ENCODE results near the gene NEB. TPM values are rescaled to one million over a fixed set of nuclear protein-coding genes. Genes with fewer than 3 reads are reported as not detected.
"Not testable (repeated sequence)": the region's sequence is repeated elsewhere in the genome, so short reads cannot be mapped to it uniquely, and the experiment has no call there.

Gene NEB
- polyA plus RNA-seq, 4 donors = 0.36 to 16.1 (median 1.2) TPM

GRCh38 chr2:151614606-151615306 lies 119.5 kb downstream of the NEB start:
- WGBS, 3 donors = 70 to 81% (median 79%) methylated on average over 3 of the region's 3 CpGs
- FAIRE-seq (no peak), DNase-seq (peak in 1 of 2 donors; percentile 12)
- Histone ChIP-seq H3K36me3 (ENCODE audit: control insufficient read depth in 3 of 3, insufficient read depth in 2 of 3, low read depth in 1 of 3, low read length in 3 of 3) (no peaks in the 10 kb centered on the region), H3K9me3 (ENCODE audit: control insufficient read depth in 2 of 2, insufficient read depth in 1 of 2, low read depth in 1 of 2, low read length in 1 of 2) (no peaks in the 10 kb centered on the region), H3K27me3 (ENCODE audit: control insufficient read depth in 3 of 3, insufficient read depth in 3 of 3, low read length in 3 of 3) (no peaks in the 10 kb centered on the region), H3K4me1 (ENCODE audit: control insufficient read depth in 3 of 3, insufficient read depth in 2 of 3, low read depth in 1 of 3, low read length in 2 of 3) (no peaks in the 10 kb centered on the region), H3K27ac (ENCODE audit: low read depth in 1 of 3, low read length in 2 of 3) (no peak overlapping the region), H3K4me3 (ENCODE audit: low read depth in 1 of 3, low read length in 3 of 3) (no peak overlapping the region)

GRCh38 chr2:151614159-151614558 lies 120.1 kb downstream of the NEB start:
- DNase-seq (no peak), FAIRE-seq (no peak)
- no peaks in the 10 kb centered on the region for H3K9me3 ChIP-seq (ENCODE audit: control insufficient read depth in 2 of 2, insufficient read depth in 1 of 2, low read depth in 1 of 2, low read length in 1 of 2)
- H3K27me3 ChIP-seq (ENCODE audit: control insufficient read depth in 3 of 3, insufficient read depth in 3 of 3, low read length in 3 of 3) = no peaks in the 10 kb centered on the region
- no peak overlapping the region for H3K4me3 ChIP-seq (ENCODE audit: low read depth in 1 of 3, low read length in 3 of 3)
- no peak overlapping the region for H3K27ac ChIP-seq (ENCODE audit: low read depth in 1 of 3, low read length in 2 of 3)
- 94 to 96% (median 95%) methylated on average over 5 of the region's 5 CpGs for WGBS, 3 donors
- H3K36me3 ChIP-seq (ENCODE audit: control insufficient read depth in 3 of 3, insufficient read depth in 2 of 3, low read depth in 1 of 3, low read length in 3 of 3) = no peaks in the 10 kb centered on the region
- H3K4me1 ChIP-seq (ENCODE audit: control insufficient read depth in 3 of 3, insufficient read depth in 2 of 3, low read depth in 1 of 3, low read length in 2 of 3) = no peaks in the 10 kb centered on the region

GRCh38 chr2:151611351-151611750 lies 122.9 kb downstream of the NEB start:
- no peak for FAIRE-seq

GRCh38 chr2:151610310-151610709 lies 124.0 kb downstream of the NEB start:
- no peak for FAIRE-seq

More at GRCh38 chr2:151611351-151611750, 122.9 kb downstream of the NEB start:
- H3K4me3 ChIP-seq (ENCODE audit: low read depth in 1 of 3, low read length in 3 of 3) = no peak overlapping the region
- H3K27me3 ChIP-seq (ENCODE audit: control insufficient read depth in 3 of 3, insufficient read depth in 3 of 3, low read length in 3 of 3) = no peaks in the 10 kb centered on the region
- WGBS, 3 donors = 28 to 66% (median 34%) methylated on average over 1 of the region's 1 CpG
- no peaks in the 10 kb centered on the region for H3K9me3 ChIP-seq (ENCODE audit: control insufficient read depth in 2 of 2, insufficient read depth in 1 of 2, low read depth in 1 of 2, low read length in 1 of 2)
- H3K36me3 ChIP-seq (ENCODE audit: control insufficient read depth in 3 of 3, insufficient read depth in 2 of 3, low read depth in 1 of 3, low read length in 3 of 3) = no peaks in the 10 kb centered on the region
- H3K27ac ChIP-seq (ENCODE audit: low read depth in 1 of 3, low read length in 2 of 3) = no peak overlapping the region
- DNase-seq = no peak
- H3K4me1 ChIP-seq (ENCODE audit: control insufficient read depth in 3 of 3, insufficient read depth in 2 of 3, low read depth in 1 of 3, low read length in 2 of 3) = no peaks in the 10 kb centered on the region

GRCh38 chr2:151609705-151610104 lies 124.6 kb downstream of the NEB start:
- H3K27ac ChIP-seq (ENCODE audit: low read depth in 1 of 3, low read length in 2 of 3) = no peak overlapping the region
- no peak for FAIRE-seq
- no peak overlapping the region for H3K4me3 ChIP-seq (ENCODE audit: low read depth in 1 of 3, low read length in 3 of 3)
- DNase-seq = no peak
- H3K27me3 ChIP-seq (ENCODE audit: control insufficient read depth in 3 of 3, insufficient read depth in 3 of 3, low read length in 3 of 3) = no peaks in the 10 kb centered on the region
- H3K36me3 ChIP-seq (ENCODE audit: control insufficient read depth in 3 of 3, insufficient read depth in 2 of 3, low read depth in 1 of 3, low read length in 3 of 3) = no peaks in the 10 kb centered on the region
- H3K4me1 ChIP-seq (ENCODE audit: control insufficient read depth in 3 of 3, insufficient read depth in 2 of 3, low read depth in 1 of 3, low read length in 2 of 3) = no peaks in the 10 kb centered on the region
- 85 to 93% (median 89%) methylated on average over 4 of the region's 4 CpGs for WGBS, 3 donors
- H3K9me3 ChIP-seq (ENCODE audit: control insufficient read depth in 2 of 2, insufficient read depth in 1 of 2, low read depth in 1 of 2, low read length in 1 of 2) = no peaks in the 10 kb centered on the region

More at GRCh38 chr2:151610310-151610709, 124.0 kb downstream of the NEB start:
- H3K9me3 ChIP-seq (ENCODE audit: control insufficient read depth in 2 of 2, insufficient read depth in 1 of 2, low read depth in 1 of 2, low read length in 1 of 2) = no peaks in the 10 kb centered on the region
- no peak overlapping the region for H3K27ac ChIP-seq (ENCODE audit: low read depth in 1 of 3, low read length in 2 of 3)
- no peak overlapping the region for H3K4me3 ChIP-seq (ENCODE audit: low read depth in 1 of 3, low read length in 3 of 3)
- H3K36me3 ChIP-seq (ENCODE audit: control insufficient read depth in 3 of 3, insufficient read depth in 2 of 3, low read depth in 1 of 3, low read length in 3 of 3) = no peaks in the 10 kb centered on the region
- DNase-seq = no peak
- 88 to 93% (median 92%) methylated on average over 4 of the region's 4 CpGs for WGBS, 3 donors
- no peaks in the 10 kb centered on the region for H3K4me1 ChIP-seq (ENCODE audit: control insufficient read depth in 3 of 3, insufficient read depth in 2 of 3, low read depth in 1 of 3, low read length in 2 of 3)
- H3K27me3 ChIP-seq (ENCODE audit: control insufficient read depth in 3 of 3, insufficient read depth in 3 of 3, low read length in 3 of 3) = no peaks in the 10 kb centered on the region

GRCh38 chr2:151607459-151608424 lies 126.5 kb downstream of the NEB start:
- not testable (repeated sequence) for H3K4me3 ChIP-seq (ENCODE audit: low read depth in 1 of 3, low read length in 3 of 3); H3K9me3 ChIP-seq (ENCODE audit: control insufficient read depth in 2 of 2, insufficient read depth in 1 of 2, low read depth in 1 of 2, low read length in 1 of 2); DNase-seq; H3K4me1 ChIP-seq (ENCODE audit: control insufficient read depth in 3 of 3, insufficient read depth in 2 of 3, low read depth in 1 of 3, low read length in 2 of 3); H3K27ac ChIP-seq (ENCODE audit: low read depth in 1 of 3, low read length in 2 of 3); H3K36me3 ChIP-seq (ENCODE audit: control insufficient read depth in 3 of 3, insufficient read depth in 2 of 3, low read depth in 1 of 3, low read length in 3 of 3); H3K27me3 ChIP-seq (ENCODE audit: control insufficient read depth in 3 of 3, insufficient read depth in 3 of 3, low read length in 3 of 3)
- peak; percentile 51 for FAIRE-seq
- no CpG with 5 or more reads among the region's 6 CpGs for WGBS, 3 donors

GRCh38 chr2:151603530-151603929 lies 130.7 kb downstream of the NEB start:
- H3K4me3 ChIP-seq (ENCODE audit: low read depth in 1 of 3, low read length in 3 of 3); H3K27ac ChIP-seq (ENCODE audit: low read depth in 1 of 3, low read length in 2 of 3); FAIRE-seq; H3K27me3 ChIP-seq (ENCODE audit: control insufficient read depth in 3 of 3, insufficient read depth in 3 of 3, low read length in 3 of 3); H3K9me3 ChIP-seq (ENCODE audit: control insufficient read depth in 2 of 2, insufficient read depth in 1 of 2, low read depth in 1 of 2, low read length in 1 of 2); DNase-seq; H3K36me3 ChIP-seq (ENCODE audit: control insufficient read depth in 3 of 3, insufficient read depth in 2 of 3, low read depth in 1 of 3, low read length in 3 of 3); H3K4me1 ChIP-seq (ENCODE audit: control insufficient read depth in 3 of 3, insufficient read depth in 2 of 3, low read depth in 1 of 3, low read length in 2 of 3): not testable (repeated sequence)
- 100% methylated on average over 1 of the region's 2 CpGs for WGBS, 3 donors

- DNase-seq; FAIRE-seq; H3K4me3 ChIP-seq (ENCODE audit: low read depth in 1 of 3, low read length in 3 of 3); H3K4me1 ChIP-seq (ENCODE audit: control insufficient read depth in 3 of 3, insufficient read depth in 2 of 3, low read depth in 1 of 3, low read length in 2 of 3); H3K36me3 ChIP-seq (ENCODE audit: control insufficient read depth in 3 of 3, insufficient read depth in 2 of 3, low read depth in 1 of 3, low read length in 3 of 3); H3K27ac ChIP-seq (ENCODE audit: low read depth in 1 of 3, low read length in 2 of 3); H3K9me3 ChIP-seq (ENCODE audit: control insufficient read depth in 2 of 2, insufficient read depth in 1 of 2, low read depth in 1 of 2, low read length in 1 of 2); H3K27me3 ChIP-seq (ENCODE audit: control insufficient read depth in 3 of 3, insufficient read depth in 3 of 3, low read length in 3 of 3): not testable (repeated sequence)
- no CpG with 5 or more reads among the region's 5 CpGs for WGBS, 3 donors
Measured at GRCh38 chr2:151602402-151602801, 131.9 kb downstream of the NEB start.
